ENCODE measurements around the gene HDAC9.

DNA sequence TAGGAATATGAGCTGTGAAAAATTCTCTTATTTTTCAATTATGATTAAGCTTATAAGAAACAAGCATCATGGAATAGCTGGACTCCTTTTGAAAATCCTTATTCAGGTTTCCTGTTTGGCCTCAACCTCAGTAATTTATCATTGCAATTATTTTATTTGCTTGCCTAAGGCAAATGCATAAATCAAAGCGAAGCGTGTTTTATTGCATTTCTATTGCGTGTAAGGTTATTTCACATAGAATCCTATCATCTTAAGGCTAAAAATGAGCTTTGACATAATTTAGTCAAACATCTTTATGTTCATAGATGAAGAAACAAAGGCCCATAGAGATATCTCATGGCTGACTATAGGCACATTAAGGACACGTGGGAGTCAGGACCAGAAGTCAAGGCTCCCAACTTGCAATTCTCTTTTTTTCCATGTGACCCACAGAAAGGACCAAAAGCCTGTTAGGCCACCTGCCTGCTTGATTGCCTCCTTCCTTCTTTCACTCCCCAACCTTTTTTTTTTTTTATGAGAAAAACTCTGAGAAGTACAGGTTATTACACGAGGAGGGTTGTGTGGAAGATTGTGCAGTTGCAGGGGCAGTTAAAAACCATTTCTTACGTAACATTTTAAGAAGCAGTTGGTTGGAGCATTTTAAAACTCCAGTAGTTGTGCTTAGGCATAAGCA, 261.0 kb downstream of the HDAC9 start:
- TF ChIP-seq POLR2A (IDR thresholded peaks at IDR 0.05; ENCODE audit: low read length) (no peak), GATA1 (IDR thresholded peaks at IDR 0.05; ENCODE audit: low read depth, low read length) (no peak)

Data from erythroblast (primary cell).